AG08395 (cell line): ENCODE measurements around the gene RAET1E.
"Not testable (repeated sequence)": the region's sequence is repeated elsewhere in the genome, so short reads cannot be mapped to it uniquely, and the experiment has no call there.

Experiments used
- DNase-seq: peaks from one replicate; pipeline ENCODE4 v3.0.0; 2012; ENCODE audit warnings: mixed read lengths, low spot score

RAET1E gene

GRCh38 chr6:149927025-149927424 is 29.1 kb upstream of the RAET1E start:
- not testable (repeated sequence) for DNase-seq

DNA sequence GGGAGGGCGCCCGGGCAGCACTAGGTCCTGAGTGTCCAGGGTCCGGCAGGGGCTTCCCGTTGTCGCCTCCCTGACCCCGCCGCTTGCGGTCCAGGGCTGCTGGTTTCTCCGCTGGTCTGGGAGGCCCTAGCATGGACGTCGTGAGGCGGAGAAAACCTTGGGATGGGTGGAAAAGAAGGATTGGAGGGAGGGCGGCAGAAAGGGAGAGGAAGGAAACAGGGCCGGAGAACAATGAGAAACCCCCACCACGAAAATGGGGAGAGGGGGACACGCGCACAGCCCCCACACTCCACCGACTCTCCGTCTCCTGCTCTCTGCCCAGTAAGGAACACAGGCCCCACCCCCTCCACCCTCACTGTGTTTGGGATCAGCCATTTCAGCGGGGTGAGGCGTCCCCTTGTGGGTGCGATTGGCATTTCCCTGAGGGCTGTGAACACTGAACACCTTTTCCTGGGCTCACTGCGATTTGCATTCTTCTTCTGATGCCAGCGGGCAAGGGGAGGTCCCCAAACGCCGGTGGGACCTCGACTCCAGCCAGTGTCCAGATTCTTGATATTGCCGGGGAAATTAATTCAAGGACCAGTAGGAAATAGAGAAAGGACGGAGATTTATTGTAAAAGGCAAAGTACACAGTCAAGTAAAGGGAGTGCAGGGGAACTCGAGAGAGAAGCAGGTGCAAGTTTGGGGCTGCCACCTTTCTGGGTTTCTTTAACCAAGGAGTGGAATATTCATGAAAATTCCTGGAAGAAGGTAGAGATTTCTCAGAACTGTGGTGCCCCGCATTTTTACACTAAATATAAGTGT is 28.3 kb upstream of the RAET1E start:
- DNase-seq = peak; percentile 67

DNA sequence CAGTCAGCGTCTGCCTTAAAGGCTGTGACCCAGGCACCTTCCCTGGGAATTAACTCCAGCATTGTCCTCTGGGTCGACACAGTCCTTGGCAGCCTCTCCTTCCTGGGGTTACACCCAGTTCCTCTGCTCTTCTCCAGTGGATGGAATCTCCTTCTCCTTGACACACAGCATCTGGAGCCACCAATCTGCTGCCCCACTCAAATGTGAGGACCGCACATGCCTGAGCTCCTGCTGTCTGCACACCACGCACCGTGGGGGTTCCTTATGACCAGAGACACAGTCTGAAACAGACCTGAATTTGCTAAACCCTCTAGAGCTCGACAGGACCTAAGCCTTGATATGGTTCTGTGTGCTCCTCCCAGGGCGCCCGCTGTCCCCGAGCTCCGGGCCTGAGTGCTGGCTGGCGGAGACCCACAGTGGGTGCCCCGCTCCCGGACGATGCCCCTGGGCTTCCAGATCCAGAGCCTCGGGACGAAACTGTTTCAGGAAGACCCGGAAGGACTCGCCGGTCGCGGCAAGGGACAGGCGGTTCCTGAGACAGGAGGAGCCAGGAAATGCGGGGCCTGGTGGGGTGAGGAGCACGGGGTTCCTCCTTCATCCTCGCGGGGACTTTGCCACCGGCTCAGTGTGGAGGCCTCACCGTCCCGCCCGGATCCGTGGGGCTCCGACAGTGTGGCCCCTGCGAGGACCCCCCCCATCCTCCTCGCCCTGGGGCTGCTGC is 27.5 kb upstream of the RAET1E start:
- DNase-seq = peak; percentile 13

DNA sequence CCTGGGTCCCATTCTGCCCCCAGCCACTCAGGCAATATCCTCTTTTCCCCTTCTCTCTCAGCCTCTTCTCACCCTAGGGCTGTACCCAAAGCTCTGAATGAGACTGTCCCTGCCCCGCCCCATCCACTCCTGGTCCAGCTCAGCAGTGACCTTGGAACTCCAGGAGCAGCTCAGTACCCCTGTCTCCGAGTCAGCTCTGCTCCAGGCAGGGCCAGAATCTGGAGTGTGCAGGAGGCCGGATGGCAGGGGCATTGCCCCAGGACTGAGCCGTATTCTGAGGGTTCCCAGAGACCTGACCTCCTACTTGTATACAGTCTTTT is 27.0 kb upstream of the RAET1E start:
- DNase-seq = no peak

GRCh38 chr6:149924206-149924932 is 26.5 kb upstream of the RAET1E start:
- DNase-seq = no peak

DNA sequence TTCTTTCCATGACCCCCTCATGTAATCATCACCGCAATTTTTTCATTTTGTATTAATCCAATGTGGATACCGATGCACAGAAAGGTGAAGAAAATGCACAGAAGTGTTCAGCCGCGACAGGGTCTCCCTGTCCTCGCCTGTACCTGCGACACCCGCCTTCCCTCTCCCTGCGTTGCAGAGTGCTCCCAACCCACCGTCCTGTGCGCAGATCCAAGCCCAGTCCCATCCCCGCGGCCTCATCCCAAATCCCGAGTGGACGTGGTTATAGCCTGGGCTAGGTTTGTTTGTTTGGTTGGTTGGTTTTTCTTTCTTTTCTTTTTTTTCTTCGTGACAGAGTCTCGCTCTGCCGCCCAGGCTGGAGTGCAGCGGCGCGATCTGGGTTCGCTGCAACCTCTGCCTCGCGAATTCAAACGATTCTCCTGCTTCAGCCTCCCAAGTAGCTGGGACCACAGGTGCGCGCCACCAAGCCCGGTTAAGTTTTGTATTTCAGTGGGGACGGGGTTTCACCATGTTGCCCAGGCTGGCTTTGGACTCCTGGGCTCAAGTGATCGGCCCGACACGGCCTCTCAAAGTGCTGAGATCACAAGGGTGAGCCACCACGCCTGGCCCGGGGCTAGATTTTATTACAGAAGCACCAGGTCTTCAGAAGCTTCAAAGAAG is 25.5 kb upstream of the RAET1E start:
- DNase-seq = no peak

DNA sequence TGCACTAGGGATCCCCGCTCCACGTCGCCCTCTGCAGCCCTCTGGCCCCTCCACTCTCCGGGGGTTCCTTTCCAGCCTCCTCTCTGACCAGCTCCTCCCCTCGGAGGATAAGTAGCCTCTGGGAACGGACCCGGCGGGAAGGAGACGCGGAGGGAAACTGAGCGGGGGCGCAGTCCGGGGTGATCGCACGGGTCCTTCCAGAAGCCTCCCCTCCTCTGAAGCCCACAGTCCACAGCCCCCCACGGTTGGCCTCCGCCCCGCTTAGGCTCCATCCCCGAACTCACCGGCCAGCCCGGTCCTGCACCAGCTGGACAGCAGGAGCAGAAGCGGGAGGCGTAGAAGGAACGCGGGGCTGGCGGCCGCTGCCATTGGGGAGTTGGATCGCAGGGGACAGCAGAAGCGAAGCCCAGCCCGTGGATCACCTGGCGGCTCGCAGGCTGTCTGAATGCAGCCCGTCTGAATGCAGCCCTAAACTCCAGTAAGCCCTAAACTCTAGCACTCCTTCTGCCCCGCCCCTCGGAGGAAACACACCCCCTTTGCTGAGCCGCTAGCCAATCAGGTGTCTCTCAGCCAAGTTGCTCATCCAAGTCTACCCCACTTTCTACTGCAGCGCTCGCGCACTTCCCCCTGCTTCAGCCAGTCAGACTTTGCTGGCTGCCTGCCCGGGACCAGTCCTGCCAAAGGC is 24.9 kb upstream of the RAET1E start, which contains the start of gene RAET1G:
Gene RAET1G, minus strand, starts transcription at position 480 of the 685 bp plus-strand sequence. Its CDS starts 111 bp downstream, at position 369.
- peak; percentile 97 for DNase-seq

- not testable (repeated sequence) for DNase-seq
These were observed 24.2 kb upstream of the RAET1E start for GRCh38 chr6:149922091-149922490.

GRCh38 chr6:149921361-149921760 is 23.4 kb upstream of the RAET1E start:
- no peak for DNase-seq

DNA sequence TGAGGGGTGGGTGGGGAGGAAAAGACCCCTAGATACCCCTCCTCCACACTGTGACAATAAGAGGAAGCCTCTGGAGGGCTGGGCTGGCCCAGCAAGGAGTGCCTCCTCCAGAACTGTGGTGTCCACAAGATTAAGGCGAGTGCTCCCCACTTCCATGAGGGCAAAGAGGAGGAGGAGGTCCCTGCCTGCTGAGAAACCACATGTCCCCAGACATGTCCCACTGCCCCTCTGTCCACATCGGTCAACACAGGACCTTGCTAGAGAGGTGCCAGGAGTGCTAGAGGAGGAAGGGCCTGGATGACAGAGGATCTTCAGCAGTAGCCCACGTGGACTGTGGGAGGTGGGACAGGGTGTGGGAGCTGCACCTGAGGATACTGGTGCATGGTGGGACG is 21.9 kb upstream of the RAET1E start:
- DNase-seq = no peak

DNA sequence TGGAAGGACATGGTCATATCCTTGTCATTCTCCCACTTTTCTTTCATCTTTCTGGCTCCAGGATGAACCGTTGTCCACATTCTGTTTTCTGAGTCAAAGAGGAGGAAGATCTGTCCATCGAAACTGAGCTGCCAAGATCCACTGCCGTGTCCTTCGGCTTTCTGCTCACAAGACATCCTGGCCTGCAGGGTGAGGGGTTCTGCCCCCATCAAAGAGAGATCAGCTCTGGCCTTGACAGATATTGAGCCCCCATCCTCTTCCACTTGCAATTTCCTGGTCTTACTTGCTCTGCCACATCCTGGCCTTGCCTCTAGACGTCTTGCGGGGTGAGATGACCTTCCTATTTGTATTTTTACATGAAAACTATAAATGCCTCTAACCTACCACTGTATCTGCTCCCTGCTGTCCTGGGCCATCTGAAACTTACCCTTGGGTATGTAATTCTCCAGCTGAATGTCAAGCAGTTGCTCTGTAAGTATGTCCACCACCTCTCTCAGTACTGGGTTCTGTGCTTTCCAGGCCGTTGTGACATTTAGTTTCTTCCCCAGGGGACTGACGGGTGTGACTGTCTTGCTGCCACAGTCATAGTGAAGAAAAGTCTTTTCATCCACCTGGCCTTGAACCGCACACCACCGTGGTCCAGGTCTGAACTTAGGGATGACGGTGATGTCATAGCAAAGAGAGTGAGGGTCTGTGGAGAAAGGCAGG is 21.4 kb upstream of the RAET1E start:
- not testable (repeated sequence) for DNase-seq

- no peak for DNase-seq
These were observed 20.4 kb upstream of the RAET1E start for GRCh38 chr6:149918151-149918905.

DNA sequence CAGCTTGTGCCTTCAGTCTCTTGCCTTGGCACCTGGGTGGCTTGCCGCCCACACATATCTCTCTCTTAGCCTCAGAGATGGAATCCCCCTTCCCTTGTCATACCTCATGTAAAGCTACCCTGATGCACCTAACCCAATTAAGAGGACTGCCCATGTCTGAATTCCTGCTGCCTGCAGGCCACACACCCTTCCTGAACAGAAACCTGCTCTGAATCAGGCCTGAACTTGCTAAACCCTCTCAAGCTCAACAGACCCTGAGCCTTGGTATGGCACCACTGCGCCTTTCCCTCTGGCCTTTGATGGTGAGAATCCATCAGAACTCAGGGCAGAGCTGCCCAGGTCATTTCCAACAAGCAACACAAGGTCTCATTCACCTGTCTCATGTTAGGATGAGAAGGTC is 19.8 kb upstream of the RAET1E start:
- no peak for DNase-seq

GRCh38 chr6:149915970-149916865 is 18.3 kb upstream of the RAET1E start:
- DNase-seq = no peak

GRCh38 chr6:149913540-149914240 is 15.8 kb upstream of the RAET1E start:
- no peak for DNase-seq

DNA sequence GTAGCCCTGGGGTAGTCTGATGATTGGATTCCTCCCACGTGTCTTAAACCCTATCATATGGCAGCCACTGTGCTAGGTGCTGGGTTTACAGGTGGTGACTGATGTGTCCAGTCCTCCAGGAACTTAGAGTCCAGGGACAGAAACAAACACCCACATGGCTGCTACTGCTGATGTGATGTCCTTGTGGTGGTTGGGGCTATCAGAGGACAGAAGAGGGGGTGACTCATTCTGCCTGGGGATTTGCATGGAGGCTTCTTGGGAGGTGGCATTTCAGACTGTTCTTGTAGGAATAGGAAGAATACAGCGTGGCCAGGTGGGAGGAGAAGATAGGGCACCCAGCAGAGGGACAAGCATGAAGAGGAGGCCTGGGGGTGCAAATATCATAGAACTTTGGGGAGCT is 15.2 kb upstream of the RAET1E start:
- no peak for DNase-seq

- not testable (repeated sequence) for DNase-seq
These were observed 14.8 kb upstream of the RAET1E start for GRCh38 chr6:149912680-149913079.

- no peak for DNase-seq
These were observed 12.8 kb upstream of the RAET1E start for GRCh38 chr6:149910721-149911151.
